Measurements from ENCODE around the gene ALKBH3.

- no peak for TF ChIP-seq CTCF (IDR thresholded peaks at IDR 0.05)
- TF ChIP-seq AR (CRISPR knock-in tag; IDR thresholded peaks at IDR 0.05), result no peak
- no peak for TF ChIP-seq ATF1 (CRISPR knock-in tag; IDR thresholded peaks at IDR 0.05)
- TF ChIP-seq MLX (CRISPR knock-in tag; IDR thresholded peaks at IDR 0.05), result no peak
- TF ChIP-seq USF2 (CRISPR knock-in tag; IDR thresholded peaks at IDR 0.05), result no peak
- no peak for TF ChIP-seq TCF7 (CRISPR knock-in tag; IDR thresholded peaks at IDR 0.05; ENCODE audit: low read depth)
- TF ChIP-seq USF1 (CRISPR knock-in tag; IDR thresholded peaks at IDR 0.05), result no peak
- TF ChIP-seq JUN (CRISPR knock-in tag; IDR thresholded peaks at IDR 0.05), result no peak
Measured at GRCh38 chr11:43951231-43951630, 70.6 kb downstream of the ALKBH3 start.

Data from WTC11 (cell line).